Measurements from ENCODE around the gene EMC7. TPM values are rescaled to one million over a fixed set of nuclear protein-coding genes. Genes with fewer than 3 reads are reported as not detected.
"Not testable (repeated sequence)": the region's sequence is repeated elsewhere in the genome, so short reads cannot be mapped to it uniquely, and the experiment has no call there.

The EMC7 gene
- total RNA-seq, 1 donor = 40.5 TPM

- H3K27me3 ChIP-seq (ENCODE audit: insufficient read depth, low read length) = no peaks in the 10 kb centered on the region
- H3K79me2 ChIP-seq (ENCODE audit: insufficient read depth, low read length) = no peaks in the 10 kb centered on the region
- no peak overlapping the region for H3K27ac ChIP-seq (ENCODE audit: low read depth, low read length)
- peaks cover 5% of the 10 kb centered on the region for H3K4me1 ChIP-seq (ENCODE audit: insufficient read depth, low read length)
- no peaks in the 10 kb centered on the region for H4K20me1 ChIP-seq (ENCODE audit: insufficient read depth, low read length)
- H3K36me3 ChIP-seq (ENCODE audit: insufficient read depth, low read length) = no peaks in the 10 kb centered on the region
- H3K9me3 ChIP-seq (ENCODE audit: low read depth, low read length) = no peaks in the 10 kb centered on the region
- H3K4me3 ChIP-seq (ENCODE audit: insufficient read depth, low read length) = no peak overlapping the region
- H2AFZ ChIP-seq (ENCODE audit: low read length) = no peak overlapping the region
- no peak for TF ChIP-seq CTCF (IDR thresholded peaks at IDR 0.05; ENCODE audit: extremely low read depth, low read depth, low read length)
- peak; percentile 79 for DNase-seq (ENCODE audit: insufficient read length, low spot score, missing footprints)
- peak overlapping the region; percentile 15 for H3K4me2 ChIP-seq (ENCODE audit: insufficient read depth, low read length)
These were observed 21.1 kb upstream of the EMC7 start for GRCh38 chr15:34122771-34123183.

GRCh38 chr15:34121786-34122185 is 20.1 kb upstream of the EMC7 start:
- not testable (repeated sequence) for DNase-seq (ENCODE audit: insufficient read length, low spot score, missing footprints); H3K4me2 ChIP-seq (ENCODE audit: insufficient read depth, low read length); H4K20me1 ChIP-seq (ENCODE audit: insufficient read depth, low read length); H3K79me2 ChIP-seq (ENCODE audit: insufficient read depth, low read length); H3K9me3 ChIP-seq (ENCODE audit: low read depth, low read length); H3K27ac ChIP-seq (ENCODE audit: low read depth, low read length); H3K4me1 ChIP-seq (ENCODE audit: insufficient read depth, low read length); H3K4me3 ChIP-seq (ENCODE audit: insufficient read depth, low read length); H2AFZ ChIP-seq (ENCODE audit: low read length); H3K27me3 ChIP-seq (ENCODE audit: insufficient read depth, low read length); H3K36me3 ChIP-seq (ENCODE audit: insufficient read depth, low read length)

GRCh38 chr15:34120420-34120819 is 18.8 kb upstream of the EMC7 start:
- DNase-seq (ENCODE audit: insufficient read length, low spot score, missing footprints); H3K4me1 ChIP-seq (ENCODE audit: insufficient read depth, low read length); H3K9me3 ChIP-seq (ENCODE audit: low read depth, low read length); H3K4me2 ChIP-seq (ENCODE audit: insufficient read depth, low read length); H3K27me3 ChIP-seq (ENCODE audit: insufficient read depth, low read length); H4K20me1 ChIP-seq (ENCODE audit: insufficient read depth, low read length); H3K79me2 ChIP-seq (ENCODE audit: insufficient read depth, low read length); H3K4me3 ChIP-seq (ENCODE audit: insufficient read depth, low read length); H3K36me3 ChIP-seq (ENCODE audit: insufficient read depth, low read length); H3K27ac ChIP-seq (ENCODE audit: low read depth, low read length); H2AFZ ChIP-seq (ENCODE audit: low read length): not testable (repeated sequence)

GRCh38 chr15:34119291-34119690 is 17.6 kb upstream of the EMC7 start:
- Histone ChIP-seq H2AFZ (ENCODE audit: low read length) (no peak overlapping the region), H3K4me2 (ENCODE audit: insufficient read depth, low read length) (no peak overlapping the region), H4K20me1 (ENCODE audit: insufficient read depth, low read length) (no peaks in the 10 kb centered on the region), H3K4me1 (ENCODE audit: insufficient read depth, low read length) (peaks cover 5% of the 10 kb centered on the region), H3K27me3 (ENCODE audit: insufficient read depth, low read length) (no peaks in the 10 kb centered on the region), H3K36me3 (ENCODE audit: insufficient read depth, low read length) (no peaks in the 10 kb centered on the region), H3K27ac (ENCODE audit: low read depth, low read length) (no peak overlapping the region), H3K4me3 (ENCODE audit: insufficient read depth, low read length) (no peak overlapping the region), H3K79me2 (ENCODE audit: insufficient read depth, low read length) (no peaks in the 10 kb centered on the region), H3K9me3 (ENCODE audit: low read depth, low read length) (no peaks in the 10 kb centered on the region)
- no peak for TF ChIP-seq CTCF (IDR thresholded peaks at IDR 0.05; ENCODE audit: extremely low read depth, low read depth, low read length)
- no peak for DNase-seq (ENCODE audit: insufficient read length, low spot score, missing footprints)

- H3K4me2 ChIP-seq (ENCODE audit: insufficient read depth, low read length) = no peak overlapping the region
- H3K36me3 ChIP-seq (ENCODE audit: insufficient read depth, low read length) = no peaks in the 10 kb centered on the region
- no peaks in the 10 kb centered on the region for H4K20me1 ChIP-seq (ENCODE audit: insufficient read depth, low read length)
- H2AFZ ChIP-seq (ENCODE audit: low read length) = no peak overlapping the region
- H3K9me3 ChIP-seq (ENCODE audit: low read depth, low read length) = no peaks in the 10 kb centered on the region
- H3K79me2 ChIP-seq (ENCODE audit: insufficient read depth, low read length) = no peaks in the 10 kb centered on the region
- TF ChIP-seq CTCF (IDR thresholded peaks at IDR 0.05; ENCODE audit: extremely low read depth, low read depth, low read length) = no peak
- no peak overlapping the region for H3K4me3 ChIP-seq (ENCODE audit: insufficient read depth, low read length)
- no peak overlapping the region for H3K27ac ChIP-seq (ENCODE audit: low read depth, low read length)
- DNase-seq (ENCODE audit: insufficient read length, low spot score, missing footprints) = no peak
- no peaks in the 10 kb centered on the region for H3K4me1 ChIP-seq (ENCODE audit: insufficient read depth, low read length)
- H3K27me3 ChIP-seq (ENCODE audit: insufficient read depth, low read length) = no peaks in the 10 kb centered on the region
These were observed 15.0 kb upstream of the EMC7 start for GRCh38 chr15:34116620-34117019.
